SK-N-SH treated with all-trans-retinoic acid at 6 μM for 48 hours (cell line): ENCODE measurements around the gene MRGPRG.

Experiments
- ARNTL ChIP-seq: fragments of 450-650 bp; formaldehyde crosslinking; IDR thresholded peaks from 2 replicates; pipeline ENCODE4 v1.5.0; 2020; ENCODE audit warnings: low read depth, mild to moderate bottlenecking, moderate library complexity, borderline replicate concordance
- TOX ChIP-seq: fragments of 250-450 bp; sonication (Bioruptor Pico); IDR thresholded peaks from 2 replicates; pipeline ENCODE4 v1.8.0; 2021; ENCODE audit warnings: mild to moderate bottlenecking, moderate library complexity, borderline replicate concordance
- ZFP3 ChIP-seq: fragments of 250-450 bp; sonication (Bioruptor Pico); IDR thresholded peaks from 2 replicates; pipeline ENCODE4 v1.5.0; 2020; ENCODE audit warnings: mild to moderate bottlenecking, moderate library complexity
- TF ChIP-seq, protein P1 (sequence below): fragments of 250-450 bp; sonication (Bioruptor Pico); IDR thresholded peaks from 2 replicates; pipeline ENCODE4 v1.8.0; 2020; ENCODE audit warnings: mild to moderate bottlenecking, moderate library complexity, borderline replicate concordance
- TF ChIP-seq, protein P2 (sequence below): fragments of 250-450 bp; sonication (Bioruptor Pico); IDR thresholded peaks from 2 replicates; pipeline ENCODE4 v1.5.1; 2020; ENCODE audit warnings: low read depth, mild to moderate bottlenecking, moderate library complexity

DNA sequence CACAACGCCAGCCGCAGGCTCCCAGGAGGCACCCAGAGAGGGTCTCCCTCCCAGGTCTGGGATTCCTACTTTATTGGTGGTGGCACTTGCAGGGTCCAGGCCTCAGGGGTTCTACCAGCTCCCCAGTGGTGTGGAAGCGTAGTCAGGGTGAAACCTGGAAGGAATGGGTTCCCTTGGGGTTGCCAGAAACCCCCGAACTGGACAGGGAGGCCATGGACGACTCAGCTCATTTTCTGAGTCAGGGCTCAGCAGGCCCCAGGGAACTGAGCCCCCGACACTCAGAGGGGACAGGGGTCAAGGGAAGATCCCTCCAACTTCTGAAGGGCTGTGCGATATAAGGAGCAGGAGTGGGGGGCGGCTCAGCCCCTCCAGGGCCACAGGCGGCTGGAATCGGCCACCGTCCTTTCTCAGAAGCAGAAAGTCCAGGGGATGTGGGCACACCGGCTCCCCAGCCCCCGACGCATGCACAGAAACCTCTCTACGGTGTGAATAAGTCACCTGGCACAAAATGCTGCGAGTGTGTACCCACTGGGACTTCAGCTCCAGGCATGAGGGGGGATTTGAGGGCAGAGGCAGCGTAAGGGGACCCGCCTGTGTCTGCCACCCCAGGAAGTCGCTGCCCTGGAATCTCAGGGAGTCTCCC is 25.1 kb downstream of the MRGPRG start:
- no peak for TF ChIP-seq TOX (CRISPR knock-in tag)
- TF ChIP-seq, protein P1, sequence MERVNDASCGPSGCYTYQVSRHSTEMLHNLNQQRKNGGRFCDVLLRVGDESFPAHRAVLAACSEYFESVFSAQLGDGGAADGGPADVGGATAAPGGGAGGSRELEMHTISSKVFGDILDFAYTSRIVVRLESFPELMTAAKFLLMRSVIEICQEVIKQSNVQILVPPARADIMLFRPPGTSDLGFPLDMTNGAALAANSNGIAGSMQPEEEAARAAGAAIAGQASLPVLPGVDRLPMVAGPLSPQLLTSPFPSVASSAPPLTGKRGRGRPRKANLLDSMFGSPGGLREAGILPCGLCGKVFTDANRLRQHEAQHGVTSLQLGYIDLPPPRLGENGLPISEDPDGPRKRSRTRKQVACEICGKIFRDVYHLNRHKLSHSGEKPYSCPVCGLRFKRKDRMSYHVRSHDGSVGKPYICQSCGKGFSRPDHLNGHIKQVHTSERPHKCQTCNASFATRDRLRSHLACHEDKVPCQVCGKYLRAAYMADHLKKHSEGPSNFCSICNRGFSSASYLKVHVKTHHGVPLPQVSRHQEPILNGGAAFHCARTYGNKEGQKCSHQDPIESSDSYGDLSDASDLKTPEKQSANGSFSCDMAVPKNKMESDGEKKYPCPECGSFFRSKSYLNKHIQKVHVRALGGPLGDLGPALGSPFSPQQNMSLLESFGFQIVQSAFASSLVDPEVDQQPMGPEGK (CRISPR knock-in tag): no peak
- TF ChIP-seq ARNTL (CRISPR knock-in tag): no peak
- TF ChIP-seq ZFP3 (CRISPR knock-in tag): no peak
- TF ChIP-seq, protein P2, sequence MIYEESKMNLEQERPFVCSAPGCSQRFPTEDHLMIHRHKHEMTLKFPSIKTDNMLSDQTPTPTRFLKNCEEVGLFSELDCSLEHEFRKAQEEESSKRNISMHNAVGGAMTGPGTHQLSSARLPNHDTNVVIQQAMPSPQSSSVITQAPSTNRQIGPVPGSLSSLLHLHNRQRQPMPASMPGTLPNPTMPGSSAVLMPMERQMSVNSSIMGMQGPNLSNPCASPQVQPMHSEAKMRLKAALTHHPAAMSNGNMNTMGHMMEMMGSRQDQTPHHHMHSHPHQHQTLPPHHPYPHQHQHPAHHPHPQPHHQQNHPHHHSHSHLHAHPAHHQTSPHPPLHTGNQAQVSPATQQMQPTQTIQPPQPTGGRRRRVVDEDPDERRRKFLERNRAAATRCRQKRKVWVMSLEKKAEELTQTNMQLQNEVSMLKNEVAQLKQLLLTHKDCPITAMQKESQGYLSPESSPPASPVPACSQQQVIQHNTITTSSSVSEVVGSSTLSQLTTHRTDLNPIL (CRISPR knock-in tag): no peak
